ENCODE measurements around the gene TMEM204.

Gene TMEM204

GRCh38 chr16:1536601-1537000 lies 3.1 kb downstream of the TMEM204 start:
- no peak for DNase-seq (ENCODE audit: extremely low read depth in 1 of 2, low read depth in 1 of 2)

- no peak for DNase-seq (ENCODE audit: extremely low read depth in 1 of 2, low read depth in 1 of 2)
Measured at GRCh38 chr16:1537138-1537577, 3.7 kb downstream of the TMEM204 start.

- DNase-seq (ENCODE audit: extremely low read depth in 1 of 2, low read depth in 1 of 2), result no peak
Measured at GRCh38 chr16:1537763-1538289, 4.4 kb downstream of the TMEM204 start.

GRCh38 chr16:1538804-1539520 lies 5.5 kb downstream of the TMEM204 start:
- no peak for DNase-seq (ENCODE audit: extremely low read depth in 1 of 2, low read depth in 1 of 2)

- DNase-seq (ENCODE audit: extremely low read depth in 1 of 2, low read depth in 1 of 2), result no peak
Measured at GRCh38 chr16:1539720-1540555, 6.5 kb downstream of the TMEM204 start.

GRCh38 chr16:1540556-1540855 lies 7.0 kb downstream of the TMEM204 start:
- no peak for DNase-seq (ENCODE audit: extremely low read depth in 1 of 2, low read depth in 1 of 2)

GRCh38 chr16:1541293-1542165 lies 8.1 kb downstream of the TMEM204 start:
- no peak for DNase-seq (ENCODE audit: extremely low read depth in 1 of 2, low read depth in 1 of 2)

GRCh38 chr16:1542166-1542500 lies 8.7 kb downstream of the TMEM204 start:
- DNase-seq (ENCODE audit: extremely low read depth in 1 of 2, low read depth in 1 of 2), result no peak

- DNase-seq (ENCODE audit: extremely low read depth in 1 of 2, low read depth in 1 of 2), result no peak
Measured at GRCh38 chr16:1542533-1542932, 9.1 kb downstream of the TMEM204 start.

GRCh38 chr16:1543085-1543896 lies 9.8 kb downstream of the TMEM204 start:
- no peak for DNase-seq (ENCODE audit: extremely low read depth in 1 of 2, low read depth in 1 of 2)

GRCh38 chr16:1545044-1546040 lies 11.9 kb downstream of the TMEM204 start:
- DNase-seq (ENCODE audit: extremely low read depth in 1 of 2, low read depth in 1 of 2), result no peak

GRCh38 chr16:1546430-1546829 lies 13.0 kb downstream of the TMEM204 start:
- no peak for DNase-seq (ENCODE audit: extremely low read depth in 1 of 2, low read depth in 1 of 2)

- DNase-seq (ENCODE audit: extremely low read depth in 1 of 2, low read depth in 1 of 2), result no peak
Measured at GRCh38 chr16:1548233-1548632, 14.8 kb downstream of the TMEM204 start.

GRCh38 chr16:1548727-1549126 lies 15.3 kb downstream of the TMEM204 start:
- DNase-seq (ENCODE audit: extremely low read depth in 1 of 2, low read depth in 1 of 2), result no peak

- no peak for DNase-seq (ENCODE audit: extremely low read depth in 1 of 2, low read depth in 1 of 2)
Measured at GRCh38 chr16:1550069-1550468, 16.6 kb downstream of the TMEM204 start.

GRCh38 chr16:1550696-1551095 lies 17.2 kb downstream of the TMEM204 start:
- DNase-seq (ENCODE audit: extremely low read depth in 1 of 2, low read depth in 1 of 2), result no peak

- no peak for DNase-seq (ENCODE audit: extremely low read depth in 1 of 2, low read depth in 1 of 2)
Measured at GRCh38 chr16:1551166-1551565, 17.7 kb downstream of the TMEM204 start.

- DNase-seq (ENCODE audit: extremely low read depth in 1 of 2, low read depth in 1 of 2), result no peak
Measured at GRCh38 chr16:1552129-1552528, 18.7 kb downstream of the TMEM204 start.
